Kidney (tissue), 14 donors: ENCODE results near the gene KIF21A. TPM values are rescaled to one million over a fixed set of nuclear protein-coding genes. Genes with fewer than 3 reads are reported as not detected.

Experiments
- DNase-seq, 5 donors: peaks; one replicate each; pipeline ENCODE4 v3.0.0-alpha.2; 2013 to 2020
- FAIRE-seq: peaks from 2 replicates; lab custom pipeline; 2012; peaks lifted over from hg19 to GRCh38; lab: Jason Lieb, UNC
- H3K27ac ChIP-seq, 2 donors: one replicate each; pipeline ENCODE4 v1.7.0; 2013; ENCODE audit warnings: low read depth in 2 of 2, low read length in 2 of 2, inconsistent platforms in 1 of 2
- H3K27me3 ChIP-seq: one replicate; pipeline ENCODE4 v1.7.1; 2013; ENCODE audit warnings: low read length, inconsistent platforms; ENCODE audit not compliant: control insufficient read depth, insufficient read depth
- H3K36me3 ChIP-seq, 3 donors: one replicate each; pipeline versions ENCODE4 v1.7.0 to v1.7.1; 2013; ENCODE audit warnings: low read length in 3 of 3, control low read depth in 1 of 3, inconsistent platforms in 1 of 3; ENCODE audit not compliant: insufficient read depth in 3 of 3, control insufficient read depth in 2 of 3
- H3K4me1 ChIP-seq, 3 donors: one replicate each; pipeline versions ENCODE4 v1.7.0 to v1.7.1; 2013; ENCODE audit warnings: low read length in 3 of 3, inconsistent platforms in 1 of 3, low read depth in 1 of 3; ENCODE audit not compliant: control insufficient read depth in 2 of 3, insufficient read depth in 2 of 3
- H3K4me3 ChIP-seq, 3 donors: one replicate each; pipeline versions ENCODE4 v1.7.0 to v1.8.1; 2013; ENCODE audit warnings: low read length in 3 of 3, control low read depth in 1 of 3, inconsistent platforms in 1 of 3
- H3K9ac ChIP-seq, 3 donors: one replicate each; pipeline versions ENCODE4 v1.7.0 to v1.7.1; 2013; ENCODE audit warnings: low read length in 3 of 3, control low read depth in 1 of 3, inconsistent platforms in 1 of 3
- H3K9me3 ChIP-seq, 3 donors: one replicate each; pipeline versions ENCODE4 v1.7.0 to v1.7.1; 2013; ENCODE audit warnings: low read length in 3 of 3, control low read depth in 1 of 3, inconsistent platforms in 1 of 3; ENCODE audit not compliant: control insufficient read depth in 2 of 3, insufficient read depth in 1 of 3
- CTCF ChIP-seq: IDR thresholded peaks from 3 replicates; pipeline ENCODE4 v1.5.1; 2012; ENCODE audit warnings: mild to moderate bottlenecking, moderate library complexity, borderline replicate concordance; ENCODE audit not compliant: insufficient read depth; ENCODE audit errors: extremely low read depth
- intact Hi-C: fragments of 100-400 bp; cut with DNase I; formaldehyde crosslinking; loops from one replicate; pipeline ENCODE4 v1.11.1; 2022
- polyA plus RNA-seq: library from polyadenylated mRNA; stranded (reverse); fragments of 350-450 nt; fragmentation: Illumina TruSeq; extraction: RNeasy Lipid Tissue Mini Kit (QIAGEN cat#74804); gene quantifications from one replicate; pipeline ENCODE4 v1.2.3, GENCODE V29; 2014; ENCODE audit warnings: low read depth, low replicate concordance; ENCODE audit not compliant: insufficient read depth
- total RNA-seq: library from RNA; stranded (reverse); fragmentation: NEBNext Ultra II Directional; extraction: Animal tissue kit (Norgen Biotek cat#: 25700); gene quantifications from one replicate; pipeline ENCODE4 v1.2.1, GENCODE V29; 2021
- donor health status: control.
- donor health status: control.
- donor health status: control.
- donor health status: control.
- donor health status: control.
- donor health status: DM: yes; HTN: yes; CAD: no.
- donor health status: Normal renal cell carcinoma (clear cell type).

KIF21A gene
- total and polyA plus RNA-seq, 2 donors from 2014 or later = 16.8 to 25.7 TPM

- no peaks in the 10 kb centered on the region for H3K27me3 ChIP-seq
- no peak for DNase-seq
- intact Hi-C loops = no loop called here
- H3K4me1 ChIP-seq = peaks cover 0 to 5% (median 2%) of the 10 kb centered on the region in 3 donors
- no peaks in the 10 kb centered on the region for H3K36me3 ChIP-seq
- FAIRE-seq = no peak
- no peak overlapping the region for H3K27ac ChIP-seq
- no peaks in the 10 kb centered on the region for H3K9me3 ChIP-seq
- H3K4me3 ChIP-seq = no peak overlapping the region
- TF ChIP-seq CTCF = no peak
- no peak overlapping the region for H3K9ac ChIP-seq
These were observed 98.0 kb downstream of the KIF21A start for GRCh38 chr12:39344926-39345325.

GRCh38 chr12:39343665-39344064 is 99.3 kb downstream of the KIF21A start:
- Histone ChIP-seq H3K9me3 (no peaks in the 10 kb centered on the region), H3K4me3 (no peak overlapping the region), H3K4me1 (peaks cover 0 to 2% (median 0%) of the 10 kb centered on the region in 3 donors), H3K27me3 (no peaks in the 10 kb centered on the region), H3K9ac (no peak overlapping the region), H3K27ac (no peak overlapping the region), H3K36me3 (no peaks in the 10 kb centered on the region)
- intact Hi-C loops = no loop called here
- FAIRE-seq (no peak), DNase-seq (no peak)
- no peak for TF ChIP-seq CTCF

- Histone ChIP-seq H3K36me3 (peaks cover 0 to 2% (median 0%) of the 10 kb centered on the region in 3 donors), H3K9me3 (no peaks in the 10 kb centered on the region), H3K9ac (no peak overlapping the region), H3K27me3 (no peaks in the 10 kb centered on the region), H3K27ac (no peak overlapping the region), H3K4me3 (no peak overlapping the region), H3K4me1 (peaks cover 0 to 2% (median 0%) of the 10 kb centered on the region in 3 donors)
- intact Hi-C loops = no loop called here
- TF ChIP-seq CTCF = no peak
- FAIRE-seq (no peak), DNase-seq (no peak)
These were observed 101.2 kb downstream of the KIF21A start for GRCh38 chr12:39341761-39342160.

GRCh38 chr12:39341179-39341578 is 101.7 kb downstream of the KIF21A start:
- Histone ChIP-seq H3K9ac (no peak overlapping the region), H3K27me3 (no peaks in the 10 kb centered on the region), H3K4me3 (no peak overlapping the region), H3K4me1 (peaks cover 0 to 2% (median 0%) of the 10 kb centered on the region in 3 donors), H3K9me3 (no peaks in the 10 kb centered on the region), H3K27ac (no peak overlapping the region), H3K36me3 (peaks cover 0 to 2% (median 0%) of the 10 kb centered on the region in 3 donors)
- TF ChIP-seq CTCF = no peak
- intact Hi-C loops = no loop called here
- DNase-seq = no peak
- FAIRE-seq = no peak
